Fibroblast of mammary gland (primary cell): Measurements from ENCODE around the gene LNPK.
"Not testable (repeated sequence)": the region's sequence is repeated elsewhere in the genome, so short reads cannot be mapped to it uniquely, and the experiment has no call there.

Experiments used
- DNase-seq: peaks from one replicate; pipeline ENCODE4 v3.0.0-alpha.2; 2010; ENCODE audit warnings: low read depth
- H3K4me3 ChIP-seq: 2 replicates; pipeline ENCODE4 v1.5.1; 2011; ENCODE audit warnings: low read depth, mild to moderate bottlenecking, low read length, moderate library complexity; ENCODE audit not compliant: control insufficient read depth
- CTCF ChIP-seq: conservative IDR thresholded peaks from 2 replicates; pipeline ENCODE4 v1.5.1; 2011; ENCODE audit warnings: low read depth, low read length, inconsistent platforms; ENCODE audit not compliant: control insufficient read depth, insufficient read depth

Gene LNPK

GRCh38 chr2:175976391-175977157 lies 25.5 kb downstream of the LNPK start:
- no peak overlapping the region for H3K4me3 ChIP-seq
- DNase-seq, result peak; percentile 31
- TF ChIP-seq CTCF, result no peak

GRCh38 chr2:175973373-175973772 lies 28.7 kb downstream of the LNPK start:
- H3K4me3 ChIP-seq, result no peak overlapping the region
- no peak for TF ChIP-seq CTCF
- no peak for DNase-seq

GRCh38 chr2:175966839-175967238 lies 35.2 kb downstream of the LNPK start:
- no peak for TF ChIP-seq CTCF

GRCh38 chr2:175965773-175966172 lies 36.3 kb downstream of the LNPK start:
- TF ChIP-seq CTCF, result no peak
- DNase-seq, result no peak
- H3K4me3 ChIP-seq, result no peak overlapping the region

More at GRCh38 chr2:175966839-175967238, 35.2 kb downstream of the LNPK start:
- no peak for DNase-seq
- no peak overlapping the region for H3K4me3 ChIP-seq

- no peak for DNase-seq
- H3K4me3 ChIP-seq, result no peak overlapping the region
- no peak for TF ChIP-seq CTCF
Measured at GRCh38 chr2:175964195-175964594, 37.9 kb downstream of the LNPK start.

GRCh38 chr2:175963171-175963570 lies 38.9 kb downstream of the LNPK start:
- not testable (repeated sequence) for H3K4me3 ChIP-seq, DNase-seq

- no peak for DNase-seq
- TF ChIP-seq CTCF, result no peak
- H3K4me3 ChIP-seq, result no peak overlapping the region
Measured at GRCh38 chr2:175957845-175958244, 44.2 kb downstream of the LNPK start.
